Measurements from ENCODE around the gene CNTNAP2.
"Not testable (repeated sequence)": the region's sequence is repeated elsewhere in the genome, so short reads cannot be mapped to it uniquely, and the experiment has no call there.

CNTNAP2 gene

DNA sequence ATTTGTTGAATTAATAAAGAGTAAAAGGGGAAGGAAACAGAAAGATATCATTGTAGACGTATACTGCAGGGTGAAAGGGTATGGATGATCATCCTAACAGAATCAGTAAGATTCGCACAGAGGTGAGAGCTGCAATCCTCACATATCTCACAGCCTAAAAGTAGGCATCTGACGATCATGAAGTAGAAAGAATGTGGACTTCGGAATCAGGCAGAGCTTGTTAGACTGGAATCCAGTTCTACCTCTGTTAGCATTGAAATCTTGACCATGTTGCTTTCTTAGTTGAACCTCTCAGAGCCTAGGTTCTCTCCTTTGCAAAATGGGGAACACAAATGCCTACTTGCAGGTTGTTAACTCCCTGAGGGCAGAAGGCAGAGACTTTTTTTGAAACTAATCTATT lies 2154.0 kb downstream of the CNTNAP2 start:
- DNase-seq (ENCODE audit: low spot score) = no peak

DNA sequence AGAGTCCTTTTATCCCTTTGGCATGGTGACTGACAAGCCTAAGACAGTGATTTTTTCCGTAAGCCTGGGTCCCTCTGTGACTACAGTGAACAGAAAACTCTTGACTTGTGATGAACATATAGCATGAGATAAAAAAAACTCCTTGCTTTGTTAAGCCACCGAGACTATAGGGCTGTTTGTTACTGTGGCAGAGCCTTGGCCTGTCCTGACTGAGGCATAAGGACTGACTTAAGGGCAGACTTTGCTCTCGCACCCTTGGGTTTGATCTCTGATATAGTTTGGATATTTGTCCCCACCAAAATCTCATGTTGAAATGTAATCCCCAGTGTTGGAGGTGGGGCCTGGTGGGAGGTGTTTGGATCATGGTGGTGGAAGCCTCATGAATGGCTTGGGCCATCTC lies 2157.5 kb downstream of the CNTNAP2 start:
- DNase-seq (ENCODE audit: low spot score) = no peak

DNA sequence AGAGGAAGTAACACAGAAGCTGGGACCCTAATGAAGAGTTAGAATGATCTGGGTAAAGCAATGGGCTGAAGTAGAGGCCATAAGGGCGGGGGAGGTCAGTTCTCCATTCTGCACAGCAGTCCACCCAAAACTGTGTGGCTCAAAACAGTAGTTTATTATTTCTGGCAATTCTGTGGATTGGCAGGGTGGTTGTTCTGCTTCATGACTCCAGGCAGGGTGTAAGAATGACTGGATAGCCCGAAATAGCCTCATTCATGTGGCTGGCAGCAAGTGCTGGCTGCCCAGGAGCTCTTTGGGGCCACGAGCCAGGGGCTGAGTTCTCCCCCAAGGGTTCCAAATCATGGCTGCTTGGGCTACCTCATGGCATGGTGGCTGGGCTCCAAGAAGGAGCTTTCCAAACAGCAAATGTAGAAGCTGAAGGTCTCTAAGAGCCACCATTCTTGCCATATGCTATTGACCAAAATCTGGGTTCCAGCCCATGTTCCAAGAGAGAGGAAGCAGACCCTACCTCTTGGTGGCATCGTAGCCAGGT lies 2158.8 kb downstream of the CNTNAP2 start:
- DNase-seq (ENCODE audit: low spot score) = no peak

DNA sequence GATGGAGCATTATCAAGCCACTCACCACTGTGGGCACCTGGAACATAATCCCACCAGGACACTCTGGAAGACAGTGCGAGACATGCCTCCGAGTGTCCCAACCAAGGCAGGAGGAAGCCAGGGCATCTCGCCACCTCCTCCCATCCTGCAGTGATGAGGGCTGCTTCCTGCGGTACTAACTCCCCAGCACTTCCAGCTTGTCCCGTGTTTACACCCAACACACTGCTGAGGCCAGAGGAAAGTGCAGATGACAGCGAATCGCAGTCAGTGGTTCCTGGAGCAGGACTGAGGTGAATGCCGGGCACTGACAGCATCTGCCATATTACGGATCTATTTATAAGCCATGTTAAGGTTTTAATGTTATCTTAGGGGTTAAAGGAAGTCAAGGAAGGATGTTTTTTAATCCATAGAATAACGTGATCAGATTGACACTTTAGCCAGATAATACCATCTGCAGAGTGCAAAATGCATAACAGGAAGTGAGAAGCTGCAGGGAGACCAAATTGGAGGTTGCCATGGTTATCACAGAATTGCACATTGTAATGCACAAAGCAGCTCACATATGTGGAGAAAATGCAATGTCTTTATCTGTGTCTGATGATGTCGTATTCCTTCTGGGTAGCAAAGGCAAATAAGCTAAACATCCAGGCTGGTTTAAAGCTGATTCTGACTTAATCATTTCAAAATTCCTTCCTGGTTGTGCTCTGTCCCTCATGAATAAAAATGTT lies 2159.9 kb downstream of the CNTNAP2 start:
- no peak for DNase-seq (ENCODE audit: low spot score)

DNA sequence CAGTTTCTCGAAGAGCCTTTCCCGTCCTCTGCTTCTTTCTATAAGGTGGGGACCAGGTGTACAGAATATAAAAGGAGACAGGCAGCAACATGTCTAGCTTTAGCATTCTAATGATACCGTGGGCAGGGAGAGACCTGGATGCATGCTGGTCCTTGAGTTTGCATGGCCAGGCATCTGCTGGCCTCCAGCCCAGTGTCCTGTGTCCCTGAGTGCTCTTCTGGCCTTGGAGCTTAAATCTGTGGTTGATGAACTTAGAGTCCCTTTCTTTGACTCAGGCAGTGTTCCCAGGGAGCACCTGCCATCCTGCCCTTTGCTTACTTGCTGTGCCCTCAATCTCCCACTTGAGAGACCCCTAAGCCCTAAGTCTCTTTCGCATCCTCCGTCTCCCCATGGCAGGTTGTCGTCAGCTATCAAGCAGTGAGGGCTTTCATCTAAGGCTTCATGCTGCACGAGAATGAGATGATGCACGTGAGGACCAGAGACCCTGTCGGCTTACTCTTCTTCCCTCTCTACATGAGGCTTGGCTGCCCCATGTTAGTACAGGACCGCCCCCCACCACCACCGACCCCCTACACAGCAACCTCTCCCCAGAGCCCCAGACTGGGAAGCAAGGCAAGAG lies 2160.6 kb downstream of the CNTNAP2 start:
- DNase-seq (ENCODE audit: low spot score) = no peak

DNA sequence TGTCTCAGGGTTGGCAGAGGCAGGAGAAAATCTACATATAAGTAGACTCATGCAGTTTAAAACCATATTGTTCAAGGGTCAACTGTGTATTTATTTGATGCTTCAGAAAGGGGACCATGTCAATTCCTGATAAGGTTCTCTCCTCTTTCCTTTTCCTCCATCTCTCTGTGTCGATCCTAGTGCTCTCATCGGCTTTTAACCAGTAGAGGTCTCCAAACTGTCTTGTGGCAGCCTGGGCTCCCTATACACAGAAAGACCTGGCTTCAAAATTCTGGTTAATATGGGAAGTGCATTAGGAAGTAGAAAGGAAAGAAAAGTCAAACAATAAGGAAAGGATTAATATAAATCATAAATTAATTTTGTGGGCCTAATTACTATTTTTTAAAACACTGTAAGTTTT lies 2169.5 kb downstream of the CNTNAP2 start:
- peak; percentile 64 for DNase-seq (ENCODE audit: low spot score)

DNA sequence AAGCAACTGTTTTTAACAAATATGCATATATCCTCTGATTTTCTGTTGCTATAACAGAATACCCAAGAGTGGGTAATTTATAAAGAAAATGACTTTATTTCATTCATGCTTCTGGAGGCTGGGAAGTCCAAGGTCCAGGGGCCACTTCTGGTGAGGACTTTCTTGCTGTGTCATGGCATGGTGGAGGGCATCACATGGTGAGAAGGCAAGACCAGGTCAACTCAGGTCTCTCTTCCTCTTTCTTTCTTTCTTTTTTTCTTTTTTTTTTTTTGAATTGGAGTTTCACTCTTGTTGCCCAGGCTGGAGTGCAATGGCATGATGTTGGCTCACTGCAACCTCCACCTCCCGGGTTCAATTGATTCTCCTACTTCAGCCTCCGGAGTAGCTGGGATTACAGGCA lies 2170.9 kb downstream of the CNTNAP2 start:
- no peak for DNase-seq (ENCODE audit: low spot score)

DNA sequence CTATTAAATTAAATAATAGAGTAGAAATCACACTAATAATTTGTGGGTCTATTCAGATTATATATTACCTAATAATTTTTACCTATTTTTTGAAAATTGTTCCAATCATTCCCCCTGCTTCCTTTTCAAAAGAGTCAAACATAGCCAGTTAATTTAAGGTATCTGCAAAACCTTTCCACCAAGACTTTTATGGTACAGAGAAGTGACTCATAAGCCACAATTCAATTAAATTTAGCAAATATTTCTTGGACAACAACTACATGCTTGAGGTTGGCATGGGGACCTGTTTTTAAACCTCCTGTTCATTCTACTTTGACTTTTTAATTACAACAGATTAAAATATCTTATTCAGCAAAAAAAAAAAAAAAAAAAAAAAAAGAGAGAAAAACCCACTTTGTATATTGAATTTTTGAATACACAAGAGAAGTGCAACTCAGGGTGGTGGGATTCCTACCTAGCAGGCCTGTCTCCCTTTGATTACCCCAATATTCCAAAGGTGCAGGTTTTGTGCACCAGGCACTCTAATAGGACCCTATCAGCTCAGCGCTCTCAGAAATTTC lies 2172.1 kb downstream of the CNTNAP2 start:
- DNase-seq (ENCODE audit: low spot score) = no peak

DNA sequence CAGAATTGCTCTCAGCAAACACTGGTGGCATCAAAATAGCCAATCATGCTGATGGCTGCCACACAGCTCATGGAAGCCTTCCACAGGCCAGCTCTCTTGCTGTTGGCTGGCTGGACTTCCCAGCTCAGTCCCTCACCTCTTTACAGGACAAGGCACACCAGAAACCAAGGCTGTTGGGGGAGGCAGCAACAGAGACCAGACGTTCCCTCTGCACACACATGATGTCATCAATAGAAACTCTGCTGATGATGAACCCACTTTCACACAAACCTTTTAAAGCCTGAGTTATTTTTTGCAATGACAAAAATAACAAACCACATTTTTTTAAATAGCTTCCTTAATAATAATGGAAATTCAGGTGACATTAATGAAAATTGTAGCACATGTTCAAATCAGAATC lies 2173.0 kb downstream of the CNTNAP2 start:
- DNase-seq (ENCODE audit: low spot score) = no peak

DNA sequence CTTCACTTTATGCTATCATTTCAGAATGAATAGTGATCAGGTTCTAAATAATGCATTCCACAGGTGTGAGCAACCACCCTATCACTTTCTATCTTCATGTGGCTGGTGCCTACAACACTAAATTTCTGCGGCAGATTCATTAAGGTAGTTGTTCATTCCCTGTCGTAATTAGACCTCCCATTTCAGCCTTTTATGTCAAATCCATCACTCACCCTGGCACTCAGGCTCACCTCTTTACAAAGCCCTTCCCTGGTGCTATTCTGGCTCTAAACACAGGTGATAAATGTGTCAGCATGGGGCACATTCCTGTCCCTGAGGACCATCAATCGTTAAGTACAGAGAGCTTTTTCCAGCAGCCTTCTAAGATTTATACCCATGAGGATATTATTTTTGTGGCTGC lies 2173.9 kb downstream of the CNTNAP2 start:
- DNase-seq (ENCODE audit: low spot score) = no peak

DNA sequence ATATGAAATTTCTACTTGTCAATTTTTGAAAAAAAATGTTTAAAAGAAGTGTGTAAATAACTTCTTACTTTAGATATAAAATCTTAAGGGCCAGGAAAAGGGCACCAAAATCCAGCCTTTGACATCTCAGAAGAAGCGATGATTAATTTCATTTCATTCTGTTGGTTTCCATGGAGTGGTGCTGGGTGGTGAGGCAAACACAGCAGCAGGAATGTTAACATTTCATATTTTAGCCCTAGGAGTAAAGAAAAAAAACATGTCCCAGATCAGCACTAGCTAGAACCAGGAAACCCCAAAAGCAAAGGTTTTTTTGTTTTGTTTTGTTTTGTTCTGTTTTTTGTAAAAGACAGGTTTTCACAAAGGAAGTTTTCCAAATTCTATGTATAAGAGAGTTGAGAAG lies 2175.2 kb downstream of the CNTNAP2 start:
- DNase-seq (ENCODE audit: low spot score) = no peak

DNA sequence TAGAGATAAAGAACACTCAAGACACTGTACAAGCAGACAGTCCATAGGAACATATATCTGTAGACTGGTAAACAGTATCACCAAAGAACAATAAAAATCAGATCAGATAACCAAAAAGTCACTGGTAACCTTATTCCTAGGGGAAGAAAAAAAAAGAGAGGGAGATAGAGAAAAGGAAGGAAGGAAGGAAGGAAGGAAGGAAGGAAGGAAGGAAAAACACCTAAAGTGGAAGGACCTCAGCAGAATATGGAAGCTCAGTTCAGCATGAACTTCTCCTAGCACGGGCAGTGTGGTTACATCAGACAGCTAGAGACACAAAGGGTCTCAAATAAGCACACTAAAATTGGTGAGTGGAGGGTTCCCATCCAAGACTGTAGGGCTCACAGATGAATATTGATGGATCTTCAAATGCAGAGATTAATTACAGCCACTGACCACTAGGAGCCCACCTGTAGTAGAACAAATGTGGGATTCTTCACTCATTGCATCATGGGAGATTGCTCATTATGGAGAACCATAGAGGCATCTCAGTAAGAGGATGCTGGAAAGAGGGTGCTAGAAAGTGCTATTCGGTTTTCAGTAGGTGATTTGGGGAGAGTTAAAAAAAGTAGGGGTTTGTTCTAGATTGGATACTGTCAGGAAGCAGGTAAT lies 2180.5 kb downstream of the CNTNAP2 start:
- no peak for DNase-seq (ENCODE audit: low spot score)

DNA sequence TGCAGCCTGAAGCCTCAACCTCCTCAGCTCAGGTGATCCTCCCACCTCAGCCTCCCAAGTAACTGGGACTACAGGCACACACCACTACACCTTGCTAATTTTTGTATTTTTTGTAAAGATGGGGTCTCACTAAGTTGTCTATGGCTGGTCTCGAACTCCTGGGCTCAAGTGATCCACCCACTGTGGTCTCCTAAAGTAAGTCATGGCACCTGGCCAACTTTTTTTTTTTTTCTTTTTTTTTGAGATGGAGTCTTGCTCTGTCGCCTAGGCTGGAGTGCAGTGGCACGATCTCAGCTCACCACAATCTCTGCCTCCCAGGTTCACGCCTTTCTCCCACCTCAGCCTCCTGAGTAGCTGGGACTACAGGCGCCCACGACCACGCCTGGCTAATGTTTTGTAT lies 2182.2 kb downstream of the CNTNAP2 start:
- not testable (repeated sequence) for DNase-seq (ENCODE audit: low spot score)

DNA sequence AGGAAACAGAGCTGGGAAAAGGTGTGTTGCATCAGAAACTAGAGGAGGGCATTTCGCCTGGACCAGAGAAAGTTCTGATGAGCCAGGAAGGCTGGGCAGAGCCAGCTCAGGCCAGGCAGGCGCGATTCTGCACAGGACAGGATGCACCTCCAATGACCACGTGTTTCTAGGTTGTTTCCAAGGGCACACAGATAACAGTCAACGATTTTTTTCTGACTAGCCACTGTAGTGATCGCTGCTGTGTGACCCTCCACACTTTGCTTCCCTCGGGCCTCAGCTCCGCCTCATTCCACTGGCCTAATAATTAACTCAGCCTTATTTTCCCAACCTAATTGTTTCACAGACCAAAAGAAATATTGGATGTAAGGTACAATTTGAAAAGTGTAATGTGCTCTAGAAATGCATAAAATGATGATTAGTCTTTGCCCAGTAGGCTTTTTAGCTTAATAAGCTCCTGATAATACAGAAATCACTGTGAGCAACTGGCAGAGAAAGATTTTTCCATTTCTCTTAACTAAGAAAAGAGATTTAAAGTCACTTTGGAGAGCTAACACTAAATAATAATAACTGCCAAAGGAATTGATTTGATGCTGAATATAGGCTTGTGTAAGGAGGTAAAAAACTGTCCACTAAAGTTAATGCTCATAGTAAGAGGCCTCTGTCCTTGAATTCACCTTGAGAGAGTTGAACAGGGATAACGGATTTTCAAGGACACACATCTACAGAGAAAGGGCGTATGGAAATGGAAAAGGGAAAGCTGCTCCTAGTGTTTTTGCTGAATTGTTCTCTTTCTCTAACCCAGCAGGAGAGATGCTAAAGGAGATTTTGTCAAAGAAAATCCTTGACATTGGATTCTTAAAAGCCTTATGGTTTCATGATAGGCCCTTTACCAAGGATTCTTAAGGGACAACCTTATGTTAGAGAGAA lies 2183.0 kb downstream of the CNTNAP2 start:
- no peak for DNase-seq (ENCODE audit: low spot score)

DNA sequence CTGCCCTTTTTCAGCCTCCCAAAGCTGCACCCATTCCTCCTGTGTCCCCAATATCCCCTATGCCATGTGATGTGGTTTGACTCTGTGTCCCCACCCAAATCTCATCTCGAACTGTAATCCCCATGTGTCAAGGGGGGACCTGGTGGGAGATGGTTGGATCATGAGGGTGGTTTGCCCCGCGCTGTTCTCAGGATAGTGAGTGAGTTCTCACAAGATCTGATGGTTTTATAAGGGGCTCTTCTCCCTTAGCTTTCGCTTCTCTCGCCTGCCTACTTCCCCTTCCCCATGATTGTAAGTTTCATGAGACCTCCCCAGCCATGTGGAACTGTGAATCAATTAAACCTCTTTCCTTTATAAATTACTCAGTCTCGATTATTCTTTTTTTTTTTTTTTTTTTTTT lies 2185.8 kb downstream of the CNTNAP2 start:
- DNase-seq (ENCODE audit: low spot score) = not testable (repeated sequence)

DNA sequence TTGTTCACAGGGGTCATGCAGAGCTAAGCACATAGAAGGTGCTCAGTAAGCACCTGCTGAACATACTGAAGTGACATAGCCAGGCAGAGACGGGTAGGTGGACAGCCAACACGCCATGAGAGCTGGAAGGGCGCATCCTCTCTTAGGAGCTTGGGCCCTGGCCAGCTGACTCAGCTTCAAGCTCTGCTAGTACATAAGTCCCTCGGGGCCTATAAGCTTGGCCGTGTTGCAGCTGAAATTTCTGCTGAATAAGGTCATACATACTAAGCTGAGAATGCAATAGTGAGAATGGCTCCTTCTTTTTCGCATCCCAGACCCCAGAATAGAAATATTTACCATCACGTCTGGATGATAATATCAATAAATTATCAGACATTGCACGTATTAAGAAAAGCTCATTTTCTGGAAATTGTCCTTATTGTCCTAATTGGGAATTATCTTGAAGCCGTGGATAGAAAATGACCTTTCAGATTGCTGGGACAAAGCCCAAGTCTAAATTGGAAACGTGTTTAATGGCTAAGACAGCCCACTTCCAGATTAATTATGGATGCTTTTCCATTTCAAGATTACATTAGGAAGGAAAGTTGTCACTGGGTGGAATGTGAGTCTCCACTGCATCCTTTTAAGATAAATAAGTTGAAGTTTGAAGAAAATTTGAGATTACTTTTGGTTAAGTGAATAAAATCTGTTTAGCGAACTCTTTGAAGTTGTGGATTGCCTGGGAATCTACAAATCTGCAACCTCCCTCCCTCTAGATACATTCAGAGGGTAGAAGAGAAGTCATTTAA lies 2186.9 kb downstream of the CNTNAP2 start:
- peak; percentile 57 for DNase-seq (ENCODE audit: low spot score)

DNA sequence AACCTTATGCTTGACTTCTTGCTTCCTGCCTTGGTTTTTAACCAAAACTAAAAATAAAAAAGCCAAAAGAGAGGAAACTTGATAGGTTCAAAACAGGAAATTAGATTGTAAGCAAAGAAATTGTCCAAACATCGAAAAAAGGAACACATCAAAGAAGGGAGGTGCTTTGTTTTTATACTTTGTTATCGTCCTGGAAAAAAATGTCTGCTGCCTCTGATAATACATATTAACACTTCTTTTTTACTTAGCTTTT lies 2187.4 kb downstream of the CNTNAP2 start:
- no peak for DNase-seq (ENCODE audit: low spot score)

DNA sequence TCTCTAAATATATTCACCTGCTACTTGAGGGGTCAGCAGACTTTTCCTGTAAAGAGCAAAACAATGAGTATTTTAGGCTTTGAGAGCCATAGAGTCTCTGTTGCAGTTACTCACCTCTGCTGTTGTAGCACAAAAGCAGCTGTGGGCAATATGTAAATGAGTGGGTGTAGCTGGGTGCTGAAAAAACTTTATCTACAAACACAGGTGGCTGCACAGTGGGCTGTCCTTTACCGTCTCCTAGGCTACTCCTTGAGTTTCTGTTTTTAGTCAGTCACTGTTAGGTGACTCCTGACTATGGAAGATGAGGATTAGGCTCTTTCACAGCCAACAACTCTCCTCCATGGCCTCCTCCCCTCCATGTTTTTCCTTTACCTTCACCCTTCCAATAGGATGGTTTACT lies 2187.9 kb downstream of the CNTNAP2 start:
- DNase-seq (ENCODE audit: low spot score) = no peak

DNA sequence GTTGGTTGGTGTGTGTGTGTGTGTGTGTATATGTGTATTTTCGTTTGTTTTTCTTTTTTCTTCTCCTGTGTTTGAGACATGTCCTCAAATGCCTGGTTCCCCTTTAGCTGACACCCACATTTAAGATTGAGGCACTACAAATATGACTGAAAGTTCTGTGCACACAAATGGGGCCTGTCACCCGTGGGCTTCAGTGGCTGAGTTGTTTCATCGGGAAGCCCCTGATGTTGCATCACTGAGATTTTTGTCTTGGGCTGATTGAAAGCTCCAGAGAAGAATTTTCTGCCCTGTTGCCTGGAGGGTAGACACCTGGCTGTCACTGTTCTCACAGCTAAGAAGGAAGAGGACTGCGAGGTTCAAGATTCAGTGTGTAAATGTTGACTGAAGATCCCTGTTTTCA lies 2190.2 kb downstream of the CNTNAP2 start:
- no peak for DNase-seq (ENCODE audit: low spot score)

DNA sequence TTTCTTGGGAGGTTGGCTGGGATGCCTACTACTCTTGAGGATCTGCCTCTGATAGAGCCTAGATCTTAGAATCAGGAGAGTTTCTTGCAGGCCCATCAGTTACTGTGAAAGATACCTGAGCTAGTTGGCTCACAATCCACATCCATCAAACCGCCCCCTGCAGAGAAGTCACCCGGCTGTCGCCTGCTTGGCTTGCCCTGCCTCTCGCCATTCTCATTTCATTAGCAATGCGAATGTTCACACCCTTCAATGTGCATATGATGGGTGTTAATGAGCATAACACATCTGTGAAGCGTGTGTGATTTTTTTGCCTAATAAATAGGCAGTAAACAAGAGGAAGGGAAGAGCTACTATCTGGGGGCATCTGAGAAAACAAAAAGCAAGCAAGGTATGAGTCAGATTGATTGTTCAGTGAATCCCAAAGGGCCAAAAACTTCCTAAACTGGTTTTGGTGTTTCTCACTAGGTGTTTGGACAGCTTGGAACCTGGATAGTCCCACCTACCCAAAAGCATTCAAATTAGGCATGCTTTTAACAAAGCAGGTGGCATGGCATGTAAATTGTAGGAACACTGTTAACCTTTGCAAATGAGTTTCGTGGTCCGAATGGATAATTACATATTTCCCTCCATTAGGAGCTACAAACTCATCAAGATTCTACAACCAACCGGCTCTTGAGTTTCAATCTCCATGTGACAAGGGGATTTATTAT lies 2201.7 kb downstream of the CNTNAP2 start:
- no peak for DNase-seq (ENCODE audit: low spot score)

DNA sequence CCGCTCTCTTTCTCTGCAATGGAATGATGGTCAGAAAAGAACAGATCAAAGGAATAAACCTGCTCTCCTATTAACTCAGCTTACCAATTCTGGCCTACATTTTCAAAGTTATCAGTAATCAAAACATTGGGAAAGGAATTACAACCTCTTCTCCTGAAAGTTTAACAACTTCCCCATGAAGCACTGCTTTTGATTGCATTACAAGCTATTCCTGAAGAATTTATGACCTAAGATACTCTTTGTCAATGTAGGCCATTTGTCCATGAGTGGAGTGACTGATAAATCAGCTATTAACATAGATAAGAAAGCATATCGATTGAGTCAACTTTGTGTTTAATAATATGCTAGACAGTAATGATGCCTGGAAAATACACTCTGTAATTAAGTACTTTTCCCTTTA lies 2202.2 kb downstream of the CNTNAP2 start:
- DNase-seq (ENCODE audit: low spot score) = no peak
